GM18873 (cell line): Measurements from ENCODE around the gene PPA1.
"Not testable (repeated sequence)": the region's sequence is repeated elsewhere in the genome, so short reads cannot be mapped to it uniquely, and the experiment has no call there.

Source experiments
- ATAC-seq: cut with Tn5 transposase; IDR thresholded peaks from one replicate; pipeline ENCODE4 v1.9.1; 2021; ENCODE audit warnings: mild to moderate bottlenecking, moderate library complexity, moderate number of reproducible peaks; ENCODE audit not compliant: unreplicated experiment, low FRiP score

The PPA1 gene

GRCh38 chr10:70175516-70175915 lies 57.7 kb downstream of the PPA1 start:
- ATAC-seq: no peak

- ATAC-seq: no peak
Observed at GRCh38 chr10:70174058-70174741, 59.0 kb downstream of the PPA1 start.

GRCh38 chr10:70169649-70170364 lies 63.4 kb downstream of the PPA1 start:
- no peak for ATAC-seq

GRCh38 chr10:70169011-70169410 lies 64.2 kb downstream of the PPA1 start:
- ATAC-seq: no peak

GRCh38 chr10:70167246-70167645 lies 66.0 kb downstream of the PPA1 start:
- ATAC-seq: no peak

- ATAC-seq: no peak
Observed at GRCh38 chr10:70166394-70166793, 66.8 kb downstream of the PPA1 start.

- no peak for ATAC-seq
Observed at GRCh38 chr10:70164163-70164562, 69.1 kb downstream of the PPA1 start.

- no peak for ATAC-seq
Observed at GRCh38 chr10:70163448-70163847, 69.8 kb downstream of the PPA1 start.

- ATAC-seq: no peak
Observed at GRCh38 chr10:70162892-70163201, 70.4 kb downstream of the PPA1 start.

- ATAC-seq: no peak
Observed at GRCh38 chr10:70162151-70162891, 70.9 kb downstream of the PPA1 start.

GRCh38 chr10:70160798-70161197 lies 72.4 kb downstream of the PPA1 start:
- ATAC-seq: no peak

GRCh38 chr10:70159366-70159765 lies 73.9 kb downstream of the PPA1 start:
- ATAC-seq: not testable (repeated sequence)

- ATAC-seq: no peak
Observed at GRCh38 chr10:70158113-70158512, 75.1 kb downstream of the PPA1 start.

- ATAC-seq: no peak
Observed at GRCh38 chr10:70155255-70155838, 77.9 kb downstream of the PPA1 start.
